Measurements from ENCODE around the gene FIGN. TPM values are rescaled to one million over a fixed set of nuclear protein-coding genes. Genes with fewer than 3 reads are reported as not detected.

Gene FIGN
- total and polyA plus RNA-seq, 12 donors: 2.1 to 17.0 (median 11.9) TPM

- intact Hi-C loops (cut with DNase I): loop anchor here in 6 of 10 donors (5.0 to 10.0 kb wide), 10 partner anchors 39 to 387 kb away; no protein-coding TSS in a partner anchor
- Histone ChIP-seq H3K4me3 (peak overlapping the region in 8 of 10 donors; percentile 7 to 74 (median 72)), H3K27ac (peak overlapping the region; percentile 33 to 96 (median 94)), H3K36me3 (no peaks in the 10 kb centered on the region), H3K27me3 (peaks cover 0 to 20% (median 0%) of the 10 kb centered on the region in 7 donors), H3K4me1 (peaks cover 0 to 38% (median 7%) of the 10 kb centered on the region in 9 donors), H3K9me3 (no peaks in the 10 kb centered on the region)
- no peak for DNase-seq
- ATAC-seq: no peak
- TF ChIP-seq CTCF (IDR thresholded peaks at IDR 0.05): no peak
These were observed 4.1 kb downstream of the FIGN start for GRCh38 chr2:163731735-163732134.

- peaks cover 0 to 48% (median 7%) of the 10 kb centered on the region in 9 donors for H3K4me1 ChIP-seq
- H3K27ac ChIP-seq: peak overlapping the region in 8 of 10 donors; percentile 90 to 96 (median 94)
- peaks cover 0 to 8% (median 0%) of the 10 kb centered on the region in 7 donors for H3K27me3 ChIP-seq
- intact Hi-C loops (cut with DNase I): loop anchor here in 6 of 10 donors (5.0 to 10.0 kb wide), 10 partner anchors 38 to 386 kb away; no protein-coding TSS in a partner anchor
- peak overlapping the region in 4 of 10 donors; percentile 7 to 69 (median 10) for H3K4me3 ChIP-seq
- H3K9me3 ChIP-seq: no peaks in the 10 kb centered on the region
- DNase-seq: no peak
- no peak for TF ChIP-seq CTCF (IDR thresholded peaks at IDR 0.05)
- H3K36me3 ChIP-seq: no peaks in the 10 kb centered on the region
- 91 to 97% methylated on average over 1 of the region's 1 CpG for WGBS, 2 donors
- no peak for ATAC-seq
These were observed 5.3 kb downstream of the FIGN start for GRCh38 chr2:163730556-163730955.

- 68 to 71% methylated on average over 4 of the region's 4 CpGs for WGBS, 2 donors
- Histone ChIP-seq H3K9me3 (no peaks in the 10 kb centered on the region), H3K27me3 (no peaks in the 10 kb centered on the region), H3K4me1 (peaks cover 0 to 54% (median 7%) of the 10 kb centered on the region in 9 donors), H3K4me3 (peak overlapping the region in 4 of 10 donors; percentile 2 to 69 (median 8)), H3K36me3 (no peaks in the 10 kb centered on the region), H3K27ac (peak overlapping the region in 6 of 10 donors; percentile 3 to 96 (median 94))
- TF ChIP-seq CTCF (IDR thresholded peaks at IDR 0.05): no peak
- intact Hi-C loops (cut with DNase I): loop anchor here in 6 of 10 donors (5.0 to 10.0 kb wide), 10 partner anchors 37 to 385 kb away; no protein-coding TSS in a partner anchor
- DNase-seq: no peak
- no peak for ATAC-seq
These were observed 6.1 kb downstream of the FIGN start for GRCh38 chr2:163729636-163730273.

GRCh38 chr2:163723881-163724280 is 11.9 kb downstream of the FIGN start:
- no peak for TF ChIP-seq CTCF (IDR thresholded peaks at IDR 0.05)
- ATAC-seq: no peak
- DNase-seq: no peak
- Histone ChIP-seq H3K27ac (no peak overlapping the region), H3K4me1 (peaks cover 0 to 36% (median 3%) of the 10 kb centered on the region in 9 donors), H3K36me3 (no peaks in the 10 kb centered on the region), H3K9me3 (no peaks in the 10 kb centered on the region), H3K27me3 (no peaks in the 10 kb centered on the region), H3K4me3 (no peak overlapping the region)
- WGBS, 2 donors: 87 to 90% methylated on average over 4 of the region's 4 CpGs
- intact Hi-C loops (cut with DNase I): no loop called here

Measured in heart right ventricle (tissue), 16 donors.